ENCODE results near the gene TAF15. TPM values are rescaled to one million over a fixed set of nuclear protein-coding genes. Genes with fewer than 3 reads are reported as not detected.

TAF15 gene
- total RNA-seq, 4 donors from 2014 or later, result 25.2 to 39.5 (median 31.6) TPM

GRCh38 chr17:35812456-35812855 is 3.2 kb downstream of the TAF15 start:
- no peaks in the 10 kb centered on the region for H3K27me3 ChIP-seq
- in situ Hi-C loops (cut with MboI; ENCODE audit: low sequenced_read_pairs in 4 of 4) (no loop called here), intact Hi-C loops (cut with DNase I; ENCODE audit: low total_unique reads) (no loop called here)
- TF ChIP-seq CTCF (IDR thresholded peaks at IDR 0.05 in 4 of 5, conservative IDR thresholded peaks at IDR 0.05 in 1 of 5) (no peak), POLR2A (IDR thresholded peaks at IDR 0.05) (no peak)
- no peak overlapping the region for H3K4me3 ChIP-seq
- H3K9me3 ChIP-seq, result no peaks in the 10 kb centered on the region
- H3K27ac ChIP-seq, result no peak overlapping the region
- no peak for DNase-seq
- ATAC-seq, result no peak
- H3K4me1 ChIP-seq, result peaks cover 41 to 47% of the 10 kb centered on the region in 2 donors
- no peaks in the 10 kb centered on the region for H3K36me3 ChIP-seq

DNA sequence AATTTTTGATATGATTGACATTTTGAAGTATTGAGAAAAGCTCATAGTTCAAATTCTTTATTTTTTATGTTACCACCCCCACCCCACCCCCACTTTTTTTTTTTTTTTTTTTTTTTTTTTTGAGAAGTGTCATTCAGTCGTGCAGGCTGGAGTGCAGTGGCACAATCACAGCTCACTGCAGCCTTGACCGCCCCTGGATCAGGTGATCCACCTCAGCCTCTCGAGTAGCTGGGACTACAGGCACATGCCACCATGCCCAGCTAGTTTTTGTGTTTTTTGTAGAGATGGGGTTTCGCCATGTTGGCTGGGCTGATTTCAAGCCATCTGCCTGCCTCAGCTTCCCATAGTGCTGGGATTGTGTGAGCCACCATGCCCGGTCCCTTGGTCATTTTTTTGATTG is 7.4 kb downstream of the TAF15 start:
- in situ Hi-C loops (cut with MboI; ENCODE audit: low sequenced_read_pairs in 4 of 4), result no loop called here
- H3K9me3 ChIP-seq, result no peaks in the 10 kb centered on the region
- no peak for TF ChIP-seq CTCF (IDR thresholded peaks at IDR 0.05 in 4 of 5, conservative IDR thresholded peaks at IDR 0.05 in 1 of 5)
- TF ChIP-seq POLR2A (IDR thresholded peaks at IDR 0.05), result no peak
- H3K27ac ChIP-seq, result no peak overlapping the region
- H3K27me3 ChIP-seq, result no peaks in the 10 kb centered on the region
- no peak for DNase-seq
- H3K36me3 ChIP-seq, result peaks cover 0 to 33% of the 10 kb centered on the region in 2 donors
- H3K4me3 ChIP-seq, result no peak overlapping the region
- intact Hi-C loops (cut with DNase I; ENCODE audit: low total_unique reads), result no loop called here
- ATAC-seq, result no peak
- H3K4me1 ChIP-seq, result peaks cover 25 to 29% of the 10 kb centered on the region in 2 donors

GRCh38 chr17:35817196-35817595 is 7.9 kb downstream of the TAF15 start:
- DNase-seq, result no peak
- Histone ChIP-seq H3K9me3 (no peaks in the 10 kb centered on the region), H3K27me3 (no peaks in the 10 kb centered on the region), H3K4me1 (peaks cover 20 to 24% of the 10 kb centered on the region in 2 donors), H3K27ac (no peak overlapping the region), H3K4me3 (no peak overlapping the region), H3K36me3 (peaks cover 0 to 38% of the 10 kb centered on the region in 2 donors)
- no peak for ATAC-seq
- TF ChIP-seq POLR2A (IDR thresholded peaks at IDR 0.05), result no peak
- TF ChIP-seq CTCF (IDR thresholded peaks at IDR 0.05 in 4 of 5, conservative IDR thresholded peaks at IDR 0.05 in 1 of 5), result no peak
- intact Hi-C loops (cut with DNase I; ENCODE audit: low total_unique reads), result no loop called here
- in situ Hi-C loops (cut with MboI; ENCODE audit: low sequenced_read_pairs in 4 of 4), result no loop called here

GRCh38 chr17:35819455-35819854 is 10.2 kb downstream of the TAF15 start:
- H3K9me3 ChIP-seq, result no peaks in the 10 kb centered on the region
- DNase-seq, result no peak
- H3K36me3 ChIP-seq, result peaks cover 0 to 57% of the 10 kb centered on the region in 2 donors
- no peak overlapping the region for H3K4me3 ChIP-seq
- H3K4me1 ChIP-seq, result peaks cover 12 to 20% of the 10 kb centered on the region in 2 donors
- TF ChIP-seq CTCF (IDR thresholded peaks at IDR 0.05 in 4 of 5, conservative IDR thresholded peaks at IDR 0.05 in 1 of 5) (no peak), POLR2A (IDR thresholded peaks at IDR 0.05) (no peak)
- H3K27ac ChIP-seq, result no peak overlapping the region
- H3K27me3 ChIP-seq, result no peaks in the 10 kb centered on the region
- intact Hi-C loops (cut with DNase I; ENCODE audit: low total_unique reads), result no loop called here
- no peak for ATAC-seq
- in situ Hi-C loops (cut with MboI; ENCODE audit: low sequenced_read_pairs in 4 of 4), result no loop called here

GRCh38 chr17:35821308-35821707 is 12.0 kb downstream of the TAF15 start:
- Histone ChIP-seq H3K27me3 (no peaks in the 10 kb centered on the region), H3K4me3 (no peak overlapping the region), H3K9me3 (no peaks in the 10 kb centered on the region), H3K4me1 (peaks cover 6 to 7% of the 10 kb centered on the region in 2 donors), H3K27ac (no peak overlapping the region), H3K36me3 (peaks cover 0 to 65% of the 10 kb centered on the region in 2 donors)
- intact Hi-C loops (cut with DNase I; ENCODE audit: low total_unique reads), result loop anchor here (10.0 kb wide), 1 partner anchor 157 kb away; no protein-coding TSS in a partner anchor
- in situ Hi-C loops (cut with MboI; ENCODE audit: low sequenced_read_pairs in 4 of 4), result no loop called here
- DNase-seq (no peak), ATAC-seq (no peak)
- TF ChIP-seq POLR2A (IDR thresholded peaks at IDR 0.05), result no peak
- no peak for TF ChIP-seq CTCF (IDR thresholded peaks at IDR 0.05 in 4 of 5, conservative IDR thresholded peaks at IDR 0.05 in 1 of 5)

Measured in gastrocnemius medialis (tissue), 4 donors.